Measurements from ENCODE around the gene RETSAT. TPM values are rescaled to one million over a fixed set of nuclear protein-coding genes. Genes with fewer than 3 reads are reported as not detected.
"Not testable (repeated sequence)": the region's sequence is repeated elsewhere in the genome, so short reads cannot be mapped to it uniquely, and the experiment has no call there.

The RETSAT gene
- total and polyA plus RNA-seq, 11 donors, result 22.5 to 74.9 (median 40.2) TPM

- intact Hi-C loops (cut with DNase I), result no loop called here
- no peak for TF ChIP-seq POLR2A (IDR thresholded peaks at IDR 0.05)
- TF ChIP-seq, protein P1, sequence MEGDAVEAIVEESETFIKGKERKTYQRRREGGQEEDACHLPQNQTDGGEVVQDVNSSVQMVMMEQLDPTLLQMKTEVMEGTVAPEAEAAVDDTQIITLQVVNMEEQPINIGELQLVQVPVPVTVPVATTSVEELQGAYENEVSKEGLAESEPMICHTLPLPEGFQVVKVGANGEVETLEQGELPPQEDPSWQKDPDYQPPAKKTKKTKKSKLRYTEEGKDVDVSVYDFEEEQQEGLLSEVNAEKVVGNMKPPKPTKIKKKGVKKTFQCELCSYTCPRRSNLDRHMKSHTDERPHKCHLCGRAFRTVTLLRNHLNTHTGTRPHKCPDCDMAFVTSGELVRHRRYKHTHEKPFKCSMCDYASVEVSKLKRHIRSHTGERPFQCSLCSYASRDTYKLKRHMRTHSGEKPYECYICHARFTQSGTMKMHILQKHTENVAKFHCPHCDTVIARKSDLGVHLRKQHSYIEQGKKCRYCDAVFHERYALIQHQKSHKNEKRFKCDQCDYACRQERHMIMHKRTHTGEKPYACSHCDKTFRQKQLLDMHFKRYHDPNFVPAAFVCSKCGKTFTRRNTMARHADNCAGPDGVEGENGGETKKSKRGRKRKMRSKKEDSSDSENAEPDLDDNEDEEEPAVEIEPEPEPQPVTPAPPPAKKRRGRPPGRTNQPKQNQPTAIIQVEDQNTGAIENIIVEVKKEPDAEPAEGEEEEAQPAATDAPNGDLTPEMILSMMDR (IDR thresholded peaks at IDR 0.05), result no peak
- Histone ChIP-seq H3K4me1 (peaks cover 0 to 5% (median 0%) of the 10 kb centered on the region in 12 donors), H3K9me3 (no peaks in the 10 kb centered on the region), H3K4me3 (no peak overlapping the region), H3K27me3 (no peaks in the 10 kb centered on the region), H3K27ac (no peak overlapping the region), H3K36me3 (peaks cover 0 to 34% (median 19%) of the 10 kb centered on the region in 9 donors)
- ATAC-seq (peak in 2 of 4 donors; percentile 21 to 40), DNase-seq (no peak)
- 40 to 52% (median 44%) methylated on average over 13 of the region's 13 CpGs for WGBS, 4 donors
Measured at GRCh38 chr2:85340034-85340892, 14.1 kb downstream of the RETSAT start.

DNA sequence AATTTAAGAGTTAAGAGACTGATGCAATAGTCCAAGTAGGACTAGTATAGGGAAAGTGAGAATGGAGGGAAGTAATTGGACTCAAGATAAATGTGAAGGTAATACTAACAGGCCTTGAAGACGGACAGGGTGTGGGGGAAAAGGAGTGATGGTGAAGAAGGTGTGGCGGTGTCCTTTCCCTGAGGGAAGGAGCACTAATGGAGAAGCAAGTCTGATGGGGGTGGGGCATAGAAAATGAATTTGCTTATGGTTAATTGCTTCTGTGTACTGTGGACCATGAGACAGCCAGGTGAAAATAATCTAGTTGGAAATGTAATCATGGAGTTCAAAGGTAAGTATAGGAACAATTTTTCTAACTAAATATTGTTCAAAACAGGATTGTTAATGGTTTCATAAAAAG is 19.4 kb downstream of the RETSAT start:
- H3K36me3 ChIP-seq, result no peaks in the 10 kb centered on the region
- H3K4me3 ChIP-seq, result no peak overlapping the region
- intact Hi-C loops (cut with DNase I), result no loop called here
- H3K27me3 ChIP-seq, result no peaks in the 10 kb centered on the region
- DNase-seq, result no peak
- no peaks in the 10 kb centered on the region for H3K4me1 ChIP-seq
- no peak for ATAC-seq
- 47 to 90% (median 59%) methylated on average over 2 of the region's 2 CpGs for WGBS, 4 donors
- H3K27ac ChIP-seq, result no peak overlapping the region
- no peaks in the 10 kb centered on the region for H3K9me3 ChIP-seq
- TF ChIP-seq, protein P1 (IDR thresholded peaks at IDR 0.05), result no peak
- TF ChIP-seq POLR2A (IDR thresholded peaks at IDR 0.05), result no peak

GRCh38 chr2:85333877-85334276 is 20.5 kb downstream of the RETSAT start:
- DNase-seq; intact Hi-C loops (cut with DNase I); ATAC-seq; H3K9me3 ChIP-seq; H3K27me3 ChIP-seq; H3K4me1 ChIP-seq; H3K27ac ChIP-seq; H3K36me3 ChIP-seq; H3K4me3 ChIP-seq: not testable (repeated sequence)
- WGBS, 4 donors, result 92 to 98% (median 93%) methylated on average over 3 to 4 of the region's 4 CpGs

GRCh38 chr2:85330839-85331636 is 23.3 kb downstream of the RETSAT start:
- TF ChIP-seq POLR2A (IDR thresholded peaks at IDR 0.05), result no peak
- TF ChIP-seq, protein P1 (IDR thresholded peaks at IDR 0.05), result no peak
- Histone ChIP-seq H3K27ac (no peak overlapping the region), H3K9me3 (no peaks in the 10 kb centered on the region), H3K4me1 (peaks cover 0 to 21% (median 16%) of the 10 kb centered on the region in 12 donors), H3K36me3 (peaks cover 0 to 6% (median 0%) of the 10 kb centered on the region in 9 donors), H3K4me3 (no peak overlapping the region), H3K27me3 (no peaks in the 10 kb centered on the region)
- intact Hi-C loops (cut with DNase I), result no loop called here
- 82 to 86% (median 85%) methylated on average over 13 of the region's 13 CpGs for WGBS, 4 donors
- no peak for ATAC-seq
- DNase-seq, result no peak

DNA sequence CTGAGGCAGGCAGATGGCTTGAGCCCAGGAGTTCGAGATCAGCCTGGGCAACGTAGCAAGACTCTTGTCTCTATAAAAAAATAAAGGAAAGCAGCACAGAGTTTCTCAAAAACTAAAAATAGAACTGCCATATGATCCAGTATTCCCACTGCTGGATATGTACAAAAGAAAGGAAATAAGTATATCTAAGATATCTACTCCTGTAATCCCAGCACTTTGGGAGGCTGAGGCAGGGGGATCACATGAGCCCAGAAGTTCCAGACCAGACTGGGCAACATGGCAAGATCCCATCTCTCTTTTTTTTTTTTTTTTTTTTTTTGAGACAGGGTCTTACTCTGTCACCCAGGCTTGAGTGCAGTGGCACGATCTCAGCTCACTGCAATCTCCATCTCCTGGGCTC is 24.6 kb downstream of the RETSAT start:
- Histone ChIP-seq H3K36me3 (peaks cover 0 to 19% (median 4%) of the 10 kb centered on the region in 9 donors), H3K4me1 (peaks cover 2 to 35% (median 30%) of the 10 kb centered on the region in 12 donors)
- H3K27me3 ChIP-seq; DNase-seq; ATAC-seq; H3K4me3 ChIP-seq; H3K27ac ChIP-seq; H3K9me3 ChIP-seq; intact Hi-C loops (cut with DNase I): not testable (repeated sequence)
- 63 to 79% (median 65%) methylated on average over 3 of the region's 3 CpGs for WGBS, 4 donors

Data from heart left ventricle (tissue), 16 donors.